Mononuclear cell (primary cell): ENCODE measurements around the gene PREX1. TPM values are rescaled to one million over a fixed set of nuclear protein-coding genes. Genes with fewer than 3 reads are reported as not detected.
"Not testable (repeated sequence)": the region's sequence is repeated elsewhere in the genome, so short reads cannot be mapped to it uniquely, and the experiment has no call there.

Experiments used
- H3K27me3 ChIP-seq: 2 replicates; pipeline ENCODE4 v1.6.0; 2011; ENCODE audit warnings: low read length, control low read depth; ENCODE audit not compliant: insufficient read depth
- H3K4me1 ChIP-seq: 2 replicates; pipeline ENCODE4 v1.5.1; 2011; ENCODE audit warnings: mild to moderate bottlenecking, low read length, control low read depth; ENCODE audit not compliant: insufficient read depth
- H3K4me3 ChIP-seq: 2 replicates; pipeline ENCODE4 v1.5.1; 2011; ENCODE audit warnings: mild to moderate bottlenecking, low read length, moderate library complexity
- H3K9me3 ChIP-seq: 2 replicates; pipeline ENCODE4 v1.5.1; 2011; ENCODE audit warnings: low read depth, mild to moderate bottlenecking, control low read depth, low read length
- total RNA-seq: library from RNA; depleted of rRNA; stranded (reverse); fragments of >200 nt; gene quantifications from one replicate; pipeline ENCODE4 v1.2.3, GENCODE V29; 2012

Gene PREX1
- total RNA-seq, 1 donor, result 128 TPM

GRCh38 chr20:48761023-48761785 is 66.6 kb downstream of the PREX1 start:
- Histone ChIP-seq H3K27me3 (no peaks in the 10 kb centered on the region), H3K4me1 (peaks cover 97% of the 10 kb centered on the region), H3K4me3 (no peak overlapping the region), H3K9me3 (no peaks in the 10 kb centered on the region)

- no peaks in the 10 kb centered on the region for H3K9me3 ChIP-seq
- no peaks in the 10 kb centered on the region for H3K27me3 ChIP-seq
- peaks cover 97% of the 10 kb centered on the region for H3K4me1 ChIP-seq
- H3K4me3 ChIP-seq, result no peak overlapping the region
Observed at GRCh38 chr20:48760403-48760983, 67.3 kb downstream of the PREX1 start.

GRCh38 chr20:48759631-48760245 is 68.1 kb downstream of the PREX1 start:
- no peaks in the 10 kb centered on the region for H3K27me3 ChIP-seq
- no peaks in the 10 kb centered on the region for H3K9me3 ChIP-seq
- peaks cover 97% of the 10 kb centered on the region for H3K4me1 ChIP-seq
- no peak overlapping the region for H3K4me3 ChIP-seq

GRCh38 chr20:48758206-48758820 is 69.5 kb downstream of the PREX1 start:
- no peak overlapping the region for H3K4me3 ChIP-seq
- peaks cover 97% of the 10 kb centered on the region for H3K4me1 ChIP-seq
- no peaks in the 10 kb centered on the region for H3K27me3 ChIP-seq
- H3K9me3 ChIP-seq, result no peaks in the 10 kb centered on the region

- H3K4me1 ChIP-seq, result peaks cover 97% of the 10 kb centered on the region
- not testable (repeated sequence) for H3K27me3 ChIP-seq, H3K4me3 ChIP-seq, H3K9me3 ChIP-seq
Observed at GRCh38 chr20:48756774-48757173, 71.0 kb downstream of the PREX1 start.

GRCh38 chr20:48754292-48754691 is 73.5 kb downstream of the PREX1 start:
- no peaks in the 10 kb centered on the region for H3K9me3 ChIP-seq
- H3K4me3 ChIP-seq, result no peak overlapping the region
- H3K27me3 ChIP-seq, result no peaks in the 10 kb centered on the region
- H3K4me1 ChIP-seq, result peaks cover 97% of the 10 kb centered on the region

- Histone ChIP-seq H3K27me3 (no peaks in the 10 kb centered on the region), H3K9me3 (no peaks in the 10 kb centered on the region), H3K4me1 (peaks cover 97% of the 10 kb centered on the region), H3K4me3 (no peak overlapping the region)
Observed at GRCh38 chr20:48752963-48753362, 74.8 kb downstream of the PREX1 start.

GRCh38 chr20:48751871-48752270 is 75.9 kb downstream of the PREX1 start:
- Histone ChIP-seq H3K4me1 (peaks cover 95% of the 10 kb centered on the region), H3K9me3 (no peaks in the 10 kb centered on the region), H3K4me3 (no peak overlapping the region), H3K27me3 (no peaks in the 10 kb centered on the region)

GRCh38 chr20:48750941-48751635 is 76.7 kb downstream of the PREX1 start:
- H3K9me3 ChIP-seq, result no peaks in the 10 kb centered on the region
- peaks cover 91% of the 10 kb centered on the region for H3K4me1 ChIP-seq
- H3K4me3 ChIP-seq, result no peak overlapping the region
- H3K27me3 ChIP-seq, result no peaks in the 10 kb centered on the region

- peaks cover 85% of the 10 kb centered on the region for H3K4me1 ChIP-seq
- no peak overlapping the region for H3K4me3 ChIP-seq
- H3K27me3 ChIP-seq, result no peaks in the 10 kb centered on the region
- no peaks in the 10 kb centered on the region for H3K9me3 ChIP-seq
Observed at GRCh38 chr20:48750376-48750775, 77.4 kb downstream of the PREX1 start.

GRCh38 chr20:48749437-48749836 is 78.4 kb downstream of the PREX1 start:
- Histone ChIP-seq H3K4me1 (peaks cover 77% of the 10 kb centered on the region), H3K4me3 (no peak overlapping the region), H3K9me3 (no peaks in the 10 kb centered on the region), H3K27me3 (no peaks in the 10 kb centered on the region)

GRCh38 chr20:48748556-48748955 is 79.2 kb downstream of the PREX1 start:
- Histone ChIP-seq H3K4me1 (peaks cover 68% of the 10 kb centered on the region), H3K4me3 (no peak overlapping the region), H3K9me3 (no peaks in the 10 kb centered on the region), H3K27me3 (no peaks in the 10 kb centered on the region)

GRCh38 chr20:48747840-48748414 is 79.9 kb downstream of the PREX1 start:
- Histone ChIP-seq H3K27me3 (no peaks in the 10 kb centered on the region), H3K4me3 (no peak overlapping the region), H3K9me3 (no peaks in the 10 kb centered on the region), H3K4me1 (peaks cover 62% of the 10 kb centered on the region)

- H3K4me1 ChIP-seq, result peaks cover 40% of the 10 kb centered on the region
Observed at GRCh38 chr20:48745330-48745729, 82.5 kb downstream of the PREX1 start.

More at GRCh38 chr20:48745330-48745729, 82.5 kb downstream of the PREX1 start:
- H3K27me3 ChIP-seq, result no peaks in the 10 kb centered on the region
- H3K4me3 ChIP-seq, result no peak overlapping the region
- H3K9me3 ChIP-seq, result no peaks in the 10 kb centered on the region
